CD4-positive, CD25-positive, alpha-beta regulatory T cell (primary cell): ENCODE results near the gene CHPF. TPM values are rescaled to one million over a fixed set of nuclear protein-coding genes. Genes with fewer than 3 reads are reported as not detected.

ENCODE experiments used
- ATAC-seq, 2 donors: fragments of 150-1000 bp; cut with Tn5 transposase; one replicate each; pipeline ENCODE4 v1.10.0; 2021; ENCODE audit warnings: low read depth in 2 of 2, moderate number of reproducible peaks in 2 of 2, moderate library complexity in 1 of 2
- DNase-seq, 3 donors: peaks; one replicate each; pipeline versions ENCODE4 v3.0.0 to v3.0.0-alpha.2; 2012 to 2022; ENCODE audit warnings: mixed read lengths in 1 of 3
- H3K27ac ChIP-seq: one replicate; pipeline ENCODE4 v1.7.0; 2013; ENCODE audit warnings: mild to moderate bottlenecking, low read length; ENCODE audit not compliant: insufficient read depth, poor library complexity, severe bottlenecking
- H3K27me3 ChIP-seq: one replicate; pipeline ENCODE4 v1.7.0; 2013; ENCODE audit warnings: low read length; ENCODE audit not compliant: control insufficient read depth, insufficient read depth
- H3K36me3 ChIP-seq: one replicate; pipeline ENCODE4 v1.7.0; 2013; ENCODE audit warnings: mild to moderate bottlenecking, low read length, moderate library complexity; ENCODE audit not compliant: control insufficient read depth, insufficient read depth
- H3K4me1 ChIP-seq: 2 replicates; pipeline ENCODE4 v1.7.0; 2013; ENCODE audit warnings: mild to moderate bottlenecking, low read length; ENCODE audit not compliant: insufficient read depth, control insufficient read depth, poor library complexity, severe bottlenecking
- H3K4me3 ChIP-seq: one replicate; pipeline ENCODE4 v1.7.0; 2013; ENCODE audit warnings: low read depth, mild to moderate bottlenecking, low read length, moderate library complexity
- H3K9me3 ChIP-seq, 2 experiments: 1 replicate in 1 of 2; 2 replicates in 1 of 2; pipeline ENCODE4 v1.7.0; 2013; ENCODE audit warnings: low read length in 2 of 2, mild to moderate bottlenecking in 1 of 2, moderate library complexity in 1 of 2; ENCODE audit not compliant: control insufficient read depth in 2 of 2
- H3K27ac Mint-ChIP-seq, 3 donors: one replicate each; pipeline ENCODE4 v1.8.0; 2020 to 2022; ENCODE audit warnings: mild to moderate bottlenecking in 3 of 3, mixed read lengths in 3 of 3, moderate library complexity in 2 of 3
- H3K27me3 Mint-ChIP-seq: one replicate; pipeline ENCODE4 v1.8.0; 2022; ENCODE audit warnings: mild to moderate bottlenecking, mixed read lengths
- H3K36me3 Mint-ChIP-seq: one replicate; pipeline ENCODE4 v1.8.0; 2020; ENCODE audit warnings: mixed read lengths
- H3K4me1 Mint-ChIP-seq, 4 donors: one replicate each; pipeline ENCODE4 v1.8.0; 2020 to 2022; ENCODE audit warnings: mixed read lengths in 4 of 4, mild to moderate bottlenecking in 1 of 4
- H3K4me3 Mint-ChIP-seq, 4 donors: one replicate each; pipeline ENCODE4 v1.8.0; 2020 to 2022; ENCODE audit warnings: mild to moderate bottlenecking in 4 of 4, mixed read lengths in 4 of 4, moderate library complexity in 3 of 4
- H3K9me3 Mint-ChIP-seq, 7 donors: one replicate each; pipeline ENCODE4 v1.8.0; 2020 to 2022; ENCODE audit warnings: mixed read lengths in 7 of 7, mild to moderate bottlenecking in 3 of 7, moderate library complexity in 2 of 7
- polyA plus RNA-seq, 4 donors: library from polyadenylated mRNA; unstranded; fragments of 300-500 nt; fragmentation: Illumina TruSeq; gene quantifications; one replicate each; pipeline ENCODE4 v1.2.3, GENCODE V29; 2021
- total RNA-seq: library from RNA; stranded (reverse); gene quantifications from one replicate; pipeline ENCODE4 v1.2.3, GENCODE V29; 2022

CHPF gene
- total and polyA plus RNA-seq, 5 donors from 2014 or later: 3.0 to 6.6 (median 4.5) TPM

GRCh38 chr2:219493086-219493485 is 50.5 kb downstream of the CHPF start:
- no peak overlapping the region for H3K27ac Mint-ChIP-seq
- no peaks in the 10 kb centered on the region for H3K9me3 ChIP-seq
- H3K4me3 Mint-ChIP-seq: no peak overlapping the region
- no peak overlapping the region for H3K27ac ChIP-seq
- H3K4me1 Mint-ChIP-seq: peaks cover 0 to 18% (median 2%) of the 10 kb centered on the region in 4 donors
- H3K9me3 Mint-ChIP-seq: peaks cover 0 to 1% (median 0%) of the 10 kb centered on the region in 7 donors
- ATAC-seq (no peak), DNase-seq (no peak)
- peaks cover 17% of the 10 kb centered on the region for H3K27me3 ChIP-seq
- peaks cover 23% of the 10 kb centered on the region for H3K4me1 ChIP-seq
- peaks cover 49% of the 10 kb centered on the region for H3K27me3 Mint-ChIP-seq
- H3K36me3 ChIP-seq: no peaks in the 10 kb centered on the region
- H3K4me3 ChIP-seq: no peak overlapping the region
- H3K36me3 Mint-ChIP-seq: no peaks in the 10 kb centered on the region

- H3K27ac Mint-ChIP-seq: no peak overlapping the region
Observed at GRCh38 chr2:219492575-219492974, 51.0 kb downstream of the CHPF start.

GRCh38 chr2:219491278-219491963 is 52.2 kb downstream of the CHPF start:
- Histone ChIP-seq H3K9me3 (no peaks in the 10 kb centered on the region), H3K4me1 (peaks cover 6% of the 10 kb centered on the region), H3K36me3 (no peaks in the 10 kb centered on the region), H3K27me3 (peaks cover 15% of the 10 kb centered on the region), H3K4me3 (no peak overlapping the region), H3K27ac (no peak overlapping the region)
- Mint-ChIP-seq H3K4me1 (peaks cover 0 to 8% (median 1%) of the 10 kb centered on the region in 4 donors), H3K9me3 (peaks cover 0 to 1% (median 0%) of the 10 kb centered on the region in 7 donors), H3K36me3 (no peaks in the 10 kb centered on the region), H3K4me3 (no peak overlapping the region), H3K27ac (no peak overlapping the region), H3K27me3 (peaks cover 55% of the 10 kb centered on the region)
- no peak for ATAC-seq
- no peak for DNase-seq

More at GRCh38 chr2:219492575-219492974, 51.0 kb downstream of the CHPF start:
- ATAC-seq (no peak), DNase-seq (no peak)
- peaks cover 0 to 17% (median 2%) of the 10 kb centered on the region in 4 donors for H3K4me1 Mint-ChIP-seq
- Histone ChIP-seq H3K27me3 (peaks cover 17% of the 10 kb centered on the region), H3K27ac (no peak overlapping the region), H3K4me1 (peaks cover 17% of the 10 kb centered on the region), H3K36me3 (no peaks in the 10 kb centered on the region), H3K9me3 (no peaks in the 10 kb centered on the region), H3K4me3 (no peak overlapping the region)
- H3K4me3 Mint-ChIP-seq: no peak overlapping the region
- H3K27me3 Mint-ChIP-seq: peaks cover 52% of the 10 kb centered on the region
- H3K9me3 Mint-ChIP-seq: peaks cover 0 to 1% (median 0%) of the 10 kb centered on the region in 7 donors
- H3K36me3 Mint-ChIP-seq: no peaks in the 10 kb centered on the region

- peaks cover 3% of the 10 kb centered on the region for H3K4me1 ChIP-seq
- no peak for DNase-seq
- H3K27me3 Mint-ChIP-seq: peaks cover 54% of the 10 kb centered on the region
- no peaks in the 10 kb centered on the region for H3K9me3 ChIP-seq
- H3K27ac Mint-ChIP-seq: no peak overlapping the region
- H3K4me3 Mint-ChIP-seq: no peak overlapping the region
- no peaks in the 10 kb centered on the region for H3K36me3 ChIP-seq
- H3K36me3 Mint-ChIP-seq: no peaks in the 10 kb centered on the region
- peaks cover 0 to 1% (median 0%) of the 10 kb centered on the region in 7 donors for H3K9me3 Mint-ChIP-seq
- no peak for ATAC-seq
- no peak overlapping the region for H3K27ac ChIP-seq
- peaks cover 0 to 4% (median 1%) of the 10 kb centered on the region in 4 donors for H3K4me1 Mint-ChIP-seq
- H3K4me3 ChIP-seq: no peak overlapping the region
- peaks cover 13% of the 10 kb centered on the region for H3K27me3 ChIP-seq
Observed at GRCh38 chr2:219490600-219491130, 52.9 kb downstream of the CHPF start.

GRCh38 chr2:219490186-219490585 is 53.4 kb downstream of the CHPF start:
- no peaks in the 10 kb centered on the region for H3K4me1 ChIP-seq
- H3K9me3 Mint-ChIP-seq: peaks cover 0 to 1% (median 0%) of the 10 kb centered on the region in 7 donors
- ATAC-seq (no peak), DNase-seq (no peak)
- peaks cover 0 to 3% (median under 1%) of the 10 kb centered on the region in 4 donors for H3K4me1 Mint-ChIP-seq
- H3K36me3 Mint-ChIP-seq: no peaks in the 10 kb centered on the region
- peaks cover 12% of the 10 kb centered on the region for H3K27me3 ChIP-seq
- no peak overlapping the region for H3K27ac Mint-ChIP-seq
- no peaks in the 10 kb centered on the region for H3K9me3 ChIP-seq
- no peak overlapping the region for H3K4me3 Mint-ChIP-seq
- H3K27me3 Mint-ChIP-seq: peaks cover 54% of the 10 kb centered on the region
- H3K27ac ChIP-seq: no peak overlapping the region
- no peaks in the 10 kb centered on the region for H3K36me3 ChIP-seq
- no peak overlapping the region for H3K4me3 ChIP-seq

- Histone ChIP-seq H3K36me3 (no peaks in the 10 kb centered on the region), H3K4me1 (peaks cover 5% of the 10 kb centered on the region), H3K9me3 (no peaks in the 10 kb centered on the region), H3K27me3 (peaks cover 7% of the 10 kb centered on the region), H3K4me3 (no peak overlapping the region), H3K27ac (no peak overlapping the region)
- Mint-ChIP-seq H3K4me1 (peaks cover 0 to 3% (median under 1%) of the 10 kb centered on the region in 4 donors), H3K9me3 (peaks cover 0 to 1% (median 0%) of the 10 kb centered on the region in 7 donors), H3K27me3 (peaks cover 50% of the 10 kb centered on the region), H3K36me3 (no peaks in the 10 kb centered on the region), H3K4me3 (peak overlapping the region in 1 of 4 donors; percentile 47), H3K27ac (no peak overlapping the region)
- ATAC-seq (no peak), DNase-seq (no peak)
Observed at GRCh38 chr2:219489315-219489714, 54.3 kb downstream of the CHPF start.
